ENCODE data around the gene C1orf35. TPM values are rescaled to one million over a fixed set of nuclear protein-coding genes. Genes with fewer than 3 reads are reported as not detected.

C1orf35 gene
- total and polyA plus RNA-seq, 9 of the 15 experiments (the other 6 are each of a cell fraction or from before 2014, with no cell fraction given) = 3.2 to 48.7 (median 12.5) TPM

DNA sequence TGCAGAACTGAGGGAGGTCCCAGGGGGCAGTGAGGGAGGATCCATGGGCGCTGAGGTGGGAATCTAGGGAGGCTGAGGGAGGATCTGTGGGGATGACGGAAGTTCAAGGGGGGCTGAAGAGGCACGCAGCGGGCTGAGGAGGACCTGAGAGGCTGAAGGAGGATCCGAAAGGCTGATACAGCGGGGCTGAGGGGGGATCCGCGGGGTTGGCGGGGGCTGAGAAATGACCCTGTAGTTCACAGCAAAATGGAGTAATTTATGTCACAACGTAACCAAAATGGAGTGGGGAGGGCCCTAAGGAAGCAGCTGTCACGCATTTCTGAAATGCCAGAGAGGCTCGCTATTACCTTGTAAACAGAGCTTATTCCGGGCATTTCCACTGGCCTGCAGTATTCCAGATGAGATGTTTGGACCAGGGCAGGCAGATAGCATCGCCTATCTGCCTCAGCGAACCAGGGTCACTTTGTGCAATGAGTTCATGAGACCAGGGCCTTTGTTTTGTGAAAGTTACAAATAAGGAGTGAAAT, 6.9 kb upstream of the C1orf35 start (continued):
- TF ChIP-seq, protein P1, sequence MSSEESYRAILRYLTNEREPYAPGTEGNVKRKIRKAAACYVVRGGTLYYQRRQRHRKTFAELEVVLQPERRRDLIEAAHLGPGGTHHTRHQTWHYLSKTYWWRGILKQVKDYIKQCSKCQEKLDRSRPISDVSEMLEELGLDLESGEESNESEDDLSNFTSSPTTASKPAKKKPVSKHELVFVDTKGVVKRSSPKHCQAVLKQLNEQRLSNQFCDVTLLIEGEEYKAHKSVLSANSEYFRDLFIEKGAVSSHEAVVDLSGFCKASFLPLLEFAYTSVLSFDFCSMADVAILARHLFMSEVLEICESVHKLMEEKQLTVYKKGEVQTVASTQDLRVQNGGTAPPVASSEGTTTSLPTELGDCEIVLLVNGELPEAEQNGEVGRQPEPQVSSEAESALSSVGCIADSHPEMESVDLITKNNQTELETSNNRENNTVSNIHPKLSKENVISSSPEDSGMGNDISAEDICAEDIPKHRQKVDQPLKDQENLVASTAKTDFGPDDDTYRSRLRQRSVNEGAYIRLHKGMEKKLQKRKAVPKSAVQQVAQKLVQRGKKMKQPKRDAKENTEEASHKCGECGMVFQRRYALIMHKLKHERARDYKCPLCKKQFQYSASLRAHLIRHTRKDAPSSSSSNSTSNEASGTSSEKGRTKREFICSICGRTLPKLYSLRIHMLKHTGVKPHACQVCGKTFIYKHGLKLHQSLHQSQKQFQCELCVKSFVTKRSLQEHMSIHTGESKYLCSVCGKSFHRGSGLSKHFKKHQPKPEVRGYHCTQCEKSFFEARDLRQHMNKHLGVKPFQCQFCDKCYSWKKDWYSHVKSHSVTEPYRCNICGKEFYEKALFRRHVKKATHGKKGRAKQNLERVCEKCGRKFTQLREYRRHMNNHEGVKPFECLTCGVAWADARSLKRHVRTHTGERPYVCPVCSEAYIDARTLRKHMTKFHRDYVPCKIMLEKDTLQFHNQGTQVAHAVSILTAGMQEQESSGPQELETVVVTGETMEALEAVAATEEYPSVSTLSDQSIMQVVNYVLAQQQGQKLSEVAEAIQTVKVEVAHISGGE (CRISPR knock-in tag; IDR thresholded peaks at IDR 0.05) = no peak; a peak in 1 of 6 replicates
- TF ChIP-seq, protein P2, sequence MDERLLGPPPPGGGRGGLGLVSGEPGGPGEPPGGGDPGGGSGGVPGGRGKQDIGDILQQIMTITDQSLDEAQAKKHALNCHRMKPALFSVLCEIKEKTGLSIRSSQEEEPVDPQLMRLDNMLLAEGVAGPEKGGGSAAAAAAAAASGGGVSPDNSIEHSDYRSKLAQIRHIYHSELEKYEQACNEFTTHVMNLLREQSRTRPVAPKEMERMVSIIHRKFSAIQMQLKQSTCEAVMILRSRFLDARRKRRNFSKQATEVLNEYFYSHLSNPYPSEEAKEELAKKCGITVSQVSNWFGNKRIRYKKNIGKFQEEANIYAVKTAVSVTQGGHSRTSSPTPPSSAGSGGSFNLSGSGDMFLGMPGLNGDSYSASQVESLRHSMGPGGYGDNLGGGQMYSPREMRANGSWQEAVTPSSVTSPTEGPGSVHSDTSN (CRISPR knock-in tag; IDR thresholded peaks at IDR 0.05; ENCODE audit: low read depth) = no peak
- TF ChIP-seq, protein P2 (tag; conservative IDR thresholded peaks at IDR 0.05; ENCODE audit: low read depth) = 0 out of 2 replicates have a peak, but pooled peaks have one; percentile 17
- TF ChIP-seq SIN3B (IDR thresholded peaks at IDR 0.05; ENCODE audit: low read depth) = no peak
- TF ChIP-seq ARID2 (IDR thresholded peaks at IDR 0.05) = no peak
- TF ChIP-seq TCFL5 (CRISPR knock-in tag; conservative IDR thresholded peaks at IDR 0.05) = no peak
- no peak for TF ChIP-seq GATAD2B (IDR thresholded peaks at IDR 0.05; ENCODE audit: borderline replicate concordance)
- no peak for TF ChIP-seq HDAC2 (IDR thresholded peaks at IDR 0.05)
- TF ChIP-seq CREBBP (IDR thresholded peaks at IDR 0.05; ENCODE audit: low read depth, low read length) = no peak
- TF ChIP-seq CHD1 (IDR thresholded peaks at IDR 0.05; ENCODE audit: low read length) = no peak
- TF ChIP-seq NEUROD1 (IDR thresholded peaks at IDR 0.05; ENCODE audit: borderline replicate concordance, low read depth, low read length, partially characterized antibody) = no peak
- peak; percentile 4 for TF ChIP-seq NCOA4 (IDR thresholded peaks at IDR 0.05; ENCODE audit: partially characterized antibody)
- no peak for TF ChIP-seq NFXL1 (CRISPR knock-in tag; IDR thresholded peaks at IDR 0.05)
- peak; percentile 53; the same call in 1 of the 2 replicates for TF ChIP-seq PTTG1 (tag; IDR thresholded peaks at IDR 0.05; ENCODE audit: low read depth)
